Measurements from ENCODE around the gene CISD1. TPM values are rescaled to one million over a fixed set of nuclear protein-coding genes. Genes with fewer than 3 reads are reported as not detected.
A peak's percentile ranks its signal among the peaks of the same experiment; 100 is the strongest.

The CISD1 gene
- total and polyA plus RNA-seq, 2 experiments from 2014 or later: 40.4 to 97.6 TPM

DNA sequence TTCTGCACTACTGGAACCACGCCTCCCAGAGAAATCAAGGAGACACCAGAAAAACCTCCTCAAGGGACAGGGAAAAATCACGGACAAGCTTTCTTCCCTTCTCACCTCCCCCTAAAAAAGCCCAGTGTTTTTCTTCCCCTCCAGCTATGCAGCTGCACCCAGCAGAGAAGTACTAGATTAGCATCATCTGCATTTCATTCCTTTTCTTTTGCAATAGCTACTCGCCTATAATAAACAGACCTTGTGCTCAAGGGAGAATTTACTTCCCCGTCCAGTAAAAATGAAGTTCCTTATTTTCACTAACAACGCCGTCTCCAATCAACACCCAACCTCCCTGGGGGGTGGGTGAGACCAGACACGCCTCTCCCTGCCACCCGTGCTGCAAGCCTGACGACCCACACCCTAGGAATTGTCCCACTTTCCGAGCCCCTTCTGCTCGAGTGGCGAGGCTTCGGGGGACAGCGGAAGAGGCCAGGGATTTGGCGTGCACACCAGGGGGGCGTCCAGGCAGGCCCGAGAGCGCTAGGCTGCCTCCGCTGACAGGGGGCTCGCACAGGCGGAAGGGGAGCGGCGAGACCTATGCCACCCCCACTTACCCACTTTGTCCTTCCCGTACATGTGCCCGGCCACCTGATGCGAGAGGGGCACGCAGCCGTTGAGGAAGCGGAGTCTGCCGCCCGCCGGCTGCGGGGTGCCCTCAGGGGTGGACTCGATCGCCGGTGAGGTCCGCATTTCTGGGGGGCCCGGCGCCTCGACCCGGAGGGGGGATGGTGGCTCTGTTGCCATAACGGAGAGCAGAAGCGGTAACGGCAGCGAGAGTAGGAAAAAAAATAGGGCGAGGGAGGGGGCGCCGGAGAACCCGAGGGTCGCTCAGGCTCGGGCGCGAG lies 1.9 kb upstream of the CISD1 start:
- peaks cover 18% of the 10 kb centered on the region; the same call in 1 of the 2 replicates for H3K4me1 ChIP-seq (ENCODE audit: insufficient read depth)
- H3K27me3 ChIP-seq (replicated peaks; ENCODE audit: insufficient read depth): no peaks in the 10 kb centered on the region
- no peaks in the 10 kb centered on the region for H3K9me3 ChIP-seq (ENCODE audit: low read depth)
- peak overlapping the region; percentile 88 for H3K9ac ChIP-seq
- peak overlapping the region; percentile 84 for H3K4me3 ChIP-seq
- peak overlapping the region; percentile 87 for H3K27ac ChIP-seq
- H3K4me2 ChIP-seq (ENCODE audit: unreplicated experiment): peak overlapping the region; percentile 99
- H3F3A ChIP-seq (ENCODE audit: insufficient read depth): peaks cover 32% of the 10 kb centered on the region
- in situ Hi-C loops (cut with MboI): no loop called here
- no peak for TF ChIP-seq EZH2phosphoT487 (IDR thresholded peaks at IDR 0.05; ENCODE audit: insufficient read depth, low read depth)
- no peak for TF ChIP-seq EZH2 (IDR thresholded peaks at IDR 0.05; ENCODE audit: insufficient read depth, poor library complexity, severe bottlenecking)
- no peaks in the 10 kb centered on the region for H3K9me2 ChIP-seq (ENCODE audit: insufficient read depth)
- peak; percentile 70 for DNase-seq
- whole genome bisulfite sequencing, 2 experiments (ENCODE audit: low coverage in 1 of 2, low lambda C conversion rate in 2 of 2, missing lambda C conversion rate in 2 of 2): 1% methylated on average over 20 to 53 of the region's 53 CpGs
- H2AFZ ChIP-seq: peak overlapping the region; percentile 96
- peaks cover 61% of the 10 kb centered on the region for H3K79me2 ChIP-seq (ENCODE audit: insufficient read depth)
- no peaks in the 10 kb centered on the region for H4K20me1 ChIP-seq (ENCODE audit: insufficient read depth)
- H3K36me3 ChIP-seq (ENCODE audit: low read depth): no peaks in the 10 kb centered on the region

DNA sequence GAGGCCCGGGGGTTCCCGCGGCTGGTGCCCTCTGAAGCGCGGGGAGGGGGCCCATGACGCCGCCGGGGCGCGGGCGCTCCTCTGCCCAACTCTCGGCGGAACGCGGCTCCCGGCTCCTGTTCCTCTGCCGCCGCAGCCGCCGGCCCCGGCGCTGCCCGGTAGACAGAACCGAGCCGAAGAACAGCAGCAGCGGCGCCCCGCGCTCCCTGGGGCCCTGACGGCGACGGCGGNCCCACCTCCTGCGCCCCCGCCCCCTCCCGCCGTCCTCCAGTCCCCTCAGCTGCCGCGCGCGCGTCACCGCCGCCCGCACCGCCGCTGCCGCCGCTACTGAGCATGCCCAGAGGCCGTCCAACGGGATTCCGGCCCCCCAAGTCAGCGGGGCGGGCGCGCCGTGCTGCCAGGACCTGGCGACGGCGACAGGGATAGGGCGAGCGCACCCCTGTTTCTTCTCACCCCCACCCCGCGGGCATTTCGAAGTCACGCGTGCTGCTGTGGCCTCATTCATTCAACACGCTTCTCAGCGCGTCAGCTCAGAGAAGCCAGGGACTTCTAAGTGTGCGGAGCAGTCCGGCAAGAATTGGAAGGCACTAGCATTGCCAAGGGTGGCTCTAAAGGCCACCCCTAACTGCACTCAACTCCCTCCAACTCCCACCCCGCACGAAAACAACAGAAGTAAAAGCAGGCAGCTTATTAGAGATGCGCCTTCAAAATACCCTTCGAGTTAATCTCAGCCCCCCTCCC lies 1.1 kb upstream of the CISD1 start, which contains the start of gene IPMK:
Gene IPMK (minus strand): TSS at position 182 of the 741 bp plus-strand sequence. CDS start 283 bp downstream, outside the sequence.
- no peaks in the 10 kb centered on the region for H3K27me3 ChIP-seq (replicated peaks; ENCODE audit: insufficient read depth)
- no peaks in the 10 kb centered on the region for H4K20me1 ChIP-seq (ENCODE audit: insufficient read depth)
- H3K36me3 ChIP-seq (ENCODE audit: low read depth): no peaks in the 10 kb centered on the region
- H3K79me2 ChIP-seq (ENCODE audit: insufficient read depth): peaks cover 63% of the 10 kb centered on the region
- peak within 1 kb of the TSS; percentile 88 for H3K9ac ChIP-seq
- H3K9me2 ChIP-seq (ENCODE audit: insufficient read depth): no peaks in the 10 kb centered on the region
- in situ Hi-C loops (cut with MboI): no loop called here
- no peak for TF ChIP-seq EZH2 (IDR thresholded peaks at IDR 0.05; ENCODE audit: insufficient read depth, poor library complexity, severe bottlenecking)
- TF ChIP-seq EZH2phosphoT487 (IDR thresholded peaks at IDR 0.05; ENCODE audit: insufficient read depth, low read depth): no peak
- peak within 1 kb of the TSS; percentile 84 for H3K4me3 ChIP-seq
- H3K4me1 ChIP-seq (ENCODE audit: insufficient read depth): peaks cover 18% of the 10 kb centered on the region; the same call in 1 of the 2 replicates
- H3F3A ChIP-seq (ENCODE audit: insufficient read depth): peaks cover 32% of the 10 kb centered on the region
- H3K4me2 ChIP-seq (ENCODE audit: unreplicated experiment): peak within 1 kb of the TSS; percentile 99
- H3K9me3 ChIP-seq (ENCODE audit: low read depth): no peaks in the 10 kb centered on the region
- peak; percentile 95 for DNase-seq
- H2AFZ ChIP-seq: peak within 1 kb of the TSS; percentile 96
- WGBS, 2 experiments (ENCODE audit: low coverage in 1 of 2, low lambda C conversion rate in 2 of 2, missing lambda C conversion rate in 2 of 2): 0 to 1% methylated on average over 35 to 48 of the region's 76 CpGs
- H3K27ac ChIP-seq: peak within 1 kb of the TSS; percentile 87

DNA sequence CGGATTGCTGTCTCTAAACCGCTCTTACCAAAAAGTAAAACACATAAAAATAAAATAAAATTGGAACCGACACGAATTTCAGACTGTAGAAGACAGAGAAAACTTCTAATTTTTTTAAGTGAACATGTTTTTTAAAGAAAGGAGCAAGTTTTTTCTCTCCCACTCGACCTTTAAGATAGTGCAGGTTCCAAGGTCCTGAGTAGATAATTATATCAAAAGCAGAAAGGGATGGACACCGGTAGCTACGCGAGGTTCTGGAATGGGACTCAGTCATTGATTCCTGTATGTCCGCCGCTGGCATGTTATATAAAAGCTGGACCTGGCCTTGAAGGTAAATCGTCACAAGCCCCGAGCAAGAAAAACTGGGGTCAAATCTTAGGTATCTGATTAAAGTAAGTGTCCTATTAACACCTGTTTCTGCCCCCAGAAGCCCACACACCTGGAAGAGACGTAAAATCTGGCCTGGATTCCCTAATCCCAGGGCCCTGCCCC lies 462 bp upstream of the CISD1 start:
- Histone ChIP-seq H3K27me3 (replicated peaks; ENCODE audit: insufficient read depth) (no peaks in the 10 kb centered on the region), H2AFZ (peak overlapping the region; percentile 96), H4K20me1 (ENCODE audit: insufficient read depth) (no peaks in the 10 kb centered on the region), H3K9me3 (ENCODE audit: low read depth) (no peaks in the 10 kb centered on the region), H3F3A (ENCODE audit: insufficient read depth) (peaks cover 34% of the 10 kb centered on the region), H3K79me2 (ENCODE audit: insufficient read depth) (peaks cover 63% of the 10 kb centered on the region), H3K27ac (peak overlapping the region; percentile 87), H3K4me2 (ENCODE audit: unreplicated experiment) (peak overlapping the region; percentile 99), H3K36me3 (ENCODE audit: low read depth) (no peaks in the 10 kb centered on the region), H3K9ac (peak overlapping the region; percentile 88), H3K4me3 (peak overlapping the region; percentile 84), H3K9me2 (ENCODE audit: insufficient read depth) (no peaks in the 10 kb centered on the region), H3K4me1 (ENCODE audit: insufficient read depth) (peaks cover 18% of the 10 kb centered on the region; the same call in 1 of the 2 replicates)
- in situ Hi-C loops (cut with MboI): no loop called here
- WGBS, 2 experiments (ENCODE audit: low coverage in 1 of 2, low lambda C conversion rate in 2 of 2, missing lambda C conversion rate in 2 of 2): 0 to 1% methylated on average over 13 of the region's 13 CpGs
- DNase-seq: no peak
- TF ChIP-seq EZH2 (IDR thresholded peaks at IDR 0.05; ENCODE audit: insufficient read depth, poor library complexity, severe bottlenecking) (no peak), EZH2phosphoT487 (IDR thresholded peaks at IDR 0.05; ENCODE audit: insufficient read depth, low read depth) (no peak)

DNA sequence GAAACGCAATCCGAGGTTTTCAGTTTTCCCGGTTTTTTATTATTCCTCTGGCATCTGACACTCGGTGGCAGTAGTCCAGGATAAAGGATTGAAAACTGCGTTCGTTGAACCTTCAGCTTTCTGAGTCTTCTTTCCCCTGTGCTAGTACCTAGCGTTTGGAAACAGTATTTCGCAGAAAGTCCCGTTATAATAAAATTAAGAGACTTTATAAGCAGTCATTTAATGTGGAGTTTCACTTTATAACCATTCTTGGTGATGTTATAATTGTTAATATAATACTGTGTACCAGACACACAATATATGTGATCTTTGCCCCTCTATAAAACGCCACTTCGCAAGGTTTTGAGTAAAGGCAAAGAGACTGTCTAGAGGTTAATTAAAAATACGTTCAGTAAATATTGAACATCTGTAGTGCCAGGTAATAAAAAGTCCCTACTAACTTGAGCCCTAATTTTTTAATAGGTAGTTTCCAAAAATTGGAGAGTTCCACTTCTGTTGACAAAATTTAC lies 874 bp downstream of the CISD1 start:
- Histone ChIP-seq H2AFZ (peak overlapping the region; percentile 96), H3K9me3 (ENCODE audit: low read depth) (no peaks in the 10 kb centered on the region), H3K9me2 (ENCODE audit: insufficient read depth) (no peaks in the 10 kb centered on the region), H3F3A (ENCODE audit: insufficient read depth) (peaks cover 41% of the 10 kb centered on the region), H3K4me3 (peak overlapping the region; percentile 84), H3K36me3 (ENCODE audit: low read depth) (no peaks in the 10 kb centered on the region), H3K27ac (peak overlapping the region; percentile 87), H3K9ac (peak overlapping the region; percentile 88), H3K27me3 (replicated peaks; ENCODE audit: insufficient read depth) (no peaks in the 10 kb centered on the region), H3K4me2 (ENCODE audit: unreplicated experiment) (peak overlapping the region; percentile 99), H4K20me1 (ENCODE audit: insufficient read depth) (no peaks in the 10 kb centered on the region), H3K79me2 (ENCODE audit: insufficient read depth) (peaks cover 58% of the 10 kb centered on the region), H3K4me1 (ENCODE audit: insufficient read depth) (peaks cover 29% of the 10 kb centered on the region)
- whole genome bisulfite sequencing, 2 experiments (ENCODE audit: low coverage in 1 of 2, low lambda C conversion rate in 2 of 2, missing lambda C conversion rate in 2 of 2): 16 to 17% methylated on average over 12 of the region's 12 CpGs
- TF ChIP-seq EZH2 (IDR thresholded peaks at IDR 0.05; ENCODE audit: insufficient read depth, poor library complexity, severe bottlenecking) (no peak), EZH2phosphoT487 (IDR thresholded peaks at IDR 0.05; ENCODE audit: insufficient read depth, low read depth) (no peak)
- no peak for DNase-seq
- in situ Hi-C loops (cut with MboI): no loop called here
